ENCODE data around the gene CST9.

Gene CST9

GRCh38 chr20:23613676-23614075 lies 8.0 kb upstream of the CST9 start:
- H3K9ac ChIP-seq: no peak overlapping the region
- H3K27me3 ChIP-seq (ENCODE audit: insufficient read depth, low read depth): no peaks in the 10 kb centered on the region
- no peaks in the 10 kb centered on the region for H3K79me2 ChIP-seq (ENCODE audit: insufficient read depth, low read depth)
- no peak overlapping the region for H2AFZ ChIP-seq (ENCODE audit: low read depth)
- TF ChIP-seq CTCF (conservative IDR thresholded peaks at IDR 0.05; ENCODE audit: low read depth, low read length): no peak
- no peak overlapping the region for H3K27ac ChIP-seq
- H4K20me1 ChIP-seq (ENCODE audit: insufficient read depth): no peaks in the 10 kb centered on the region
- H3K4me2 ChIP-seq: no peak overlapping the region
- no peak overlapping the region for H3K4me3 ChIP-seq (IDR thresholded peaks at IDR 0.05; ENCODE audit: insufficient read depth, low read depth, low read length)
- no peaks in the 10 kb centered on the region for H3K36me3 ChIP-seq (ENCODE audit: insufficient read depth)
- H3K4me1 ChIP-seq (ENCODE audit: low read depth, poor library complexity, severe bottlenecking): no peaks in the 10 kb centered on the region

GRCh38 chr20:23612396-23612795 lies 6.7 kb upstream of the CST9 start:
- Histone ChIP-seq H3K79me2 (ENCODE audit: insufficient read depth, low read depth) (no peaks in the 10 kb centered on the region), H3K9ac (no peak overlapping the region), H3K27me3 (ENCODE audit: insufficient read depth, low read depth) (no peaks in the 10 kb centered on the region), H3K4me3 (IDR thresholded peaks at IDR 0.05; ENCODE audit: insufficient read depth, low read depth, low read length) (no peak overlapping the region), H3K27ac (no peak overlapping the region), H3K4me1 (ENCODE audit: low read depth, poor library complexity, severe bottlenecking) (no peaks in the 10 kb centered on the region), H3K36me3 (ENCODE audit: insufficient read depth) (no peaks in the 10 kb centered on the region), H3K4me2 (no peak overlapping the region), H2AFZ (ENCODE audit: low read depth) (no peak overlapping the region), H4K20me1 (ENCODE audit: insufficient read depth) (no peaks in the 10 kb centered on the region)
- TF ChIP-seq CTCF (conservative IDR thresholded peaks at IDR 0.05; ENCODE audit: low read depth, low read length): no peak

GRCh38 chr20:23609486-23610109 lies 3.9 kb upstream of the CST9 start:
- Histone ChIP-seq H3K9ac (no peak overlapping the region), H3K4me1 (ENCODE audit: low read depth, poor library complexity, severe bottlenecking) (no peaks in the 10 kb centered on the region), H3K79me2 (ENCODE audit: insufficient read depth, low read depth) (no peaks in the 10 kb centered on the region), H3K36me3 (ENCODE audit: insufficient read depth) (no peaks in the 10 kb centered on the region), H3K27ac (no peak overlapping the region), H3K27me3 (ENCODE audit: insufficient read depth, low read depth) (no peaks in the 10 kb centered on the region), H2AFZ (ENCODE audit: low read depth) (no peak overlapping the region), H3K4me2 (no peak overlapping the region), H4K20me1 (ENCODE audit: insufficient read depth) (no peaks in the 10 kb centered on the region), H3K4me3 (IDR thresholded peaks at IDR 0.05; ENCODE audit: insufficient read depth, low read depth, low read length) (no peak overlapping the region)
- TF ChIP-seq CTCF (conservative IDR thresholded peaks at IDR 0.05; ENCODE audit: low read depth, low read length): no peak

- no peaks in the 10 kb centered on the region for H4K20me1 ChIP-seq (ENCODE audit: insufficient read depth)
- no peaks in the 10 kb centered on the region for H3K27me3 ChIP-seq (ENCODE audit: insufficient read depth, low read depth)
- H3K9ac ChIP-seq: no peak overlapping the region
- TF ChIP-seq CTCF (conservative IDR thresholded peaks at IDR 0.05; ENCODE audit: low read depth, low read length): no peak
- no peaks in the 10 kb centered on the region for H3K4me1 ChIP-seq (ENCODE audit: low read depth, poor library complexity, severe bottlenecking)
- H3K4me3 ChIP-seq (IDR thresholded peaks at IDR 0.05; ENCODE audit: insufficient read depth, low read depth, low read length): no peak overlapping the region
- H3K4me2 ChIP-seq: no peak overlapping the region
- H3K27ac ChIP-seq: no peak overlapping the region
- H3K79me2 ChIP-seq (ENCODE audit: insufficient read depth, low read depth): no peaks in the 10 kb centered on the region
- H2AFZ ChIP-seq (ENCODE audit: low read depth): no peak overlapping the region
- H3K36me3 ChIP-seq (ENCODE audit: insufficient read depth): no peaks in the 10 kb centered on the region
Observed at GRCh38 chr20:23608251-23608846, 2.6 kb upstream of the CST9 start.

All from KMS-11 (cell line).